ENCODE data around the gene MAT1A. TPM values are rescaled to one million over a fixed set of nuclear protein-coding genes. Genes with fewer than 3 reads are reported as not detected.

Gene MAT1A
- polyA plus RNA-seq, 3 donors: not detected

DNA sequence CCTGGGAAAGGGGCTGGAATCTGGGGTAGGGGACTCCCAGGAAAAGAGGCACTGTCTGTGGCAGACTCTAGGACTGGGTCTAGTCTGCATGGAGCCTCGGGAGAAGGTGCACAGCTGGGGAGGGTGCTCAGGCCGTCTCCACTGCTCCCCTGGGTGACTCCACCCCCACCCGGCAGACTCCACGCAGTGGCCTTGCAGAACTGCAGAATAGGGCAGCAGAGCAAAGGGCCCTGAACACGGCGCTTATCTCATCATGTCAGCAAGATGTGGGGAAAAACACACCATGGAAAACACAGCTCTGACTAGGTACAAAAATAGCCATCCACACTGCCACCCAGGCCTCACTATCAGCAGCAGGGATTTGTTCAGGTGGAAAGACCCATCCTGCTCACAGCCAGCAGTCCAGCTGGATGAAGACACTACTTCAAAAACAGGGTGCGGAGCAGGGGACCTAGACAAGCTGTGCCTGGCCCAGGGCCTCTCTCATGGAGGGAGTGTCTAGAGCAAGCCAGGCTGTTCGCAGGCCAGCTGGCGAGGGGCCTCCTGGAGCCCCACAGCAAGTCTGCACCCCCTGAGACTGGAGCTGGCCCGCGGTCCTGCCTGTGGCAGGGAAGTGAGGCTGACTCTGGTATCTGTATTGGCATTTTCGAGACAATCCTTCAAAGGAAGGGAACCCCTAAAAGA, 11.7 kb downstream of the MAT1A start:
- TF ChIP-seq, protein P1, sequence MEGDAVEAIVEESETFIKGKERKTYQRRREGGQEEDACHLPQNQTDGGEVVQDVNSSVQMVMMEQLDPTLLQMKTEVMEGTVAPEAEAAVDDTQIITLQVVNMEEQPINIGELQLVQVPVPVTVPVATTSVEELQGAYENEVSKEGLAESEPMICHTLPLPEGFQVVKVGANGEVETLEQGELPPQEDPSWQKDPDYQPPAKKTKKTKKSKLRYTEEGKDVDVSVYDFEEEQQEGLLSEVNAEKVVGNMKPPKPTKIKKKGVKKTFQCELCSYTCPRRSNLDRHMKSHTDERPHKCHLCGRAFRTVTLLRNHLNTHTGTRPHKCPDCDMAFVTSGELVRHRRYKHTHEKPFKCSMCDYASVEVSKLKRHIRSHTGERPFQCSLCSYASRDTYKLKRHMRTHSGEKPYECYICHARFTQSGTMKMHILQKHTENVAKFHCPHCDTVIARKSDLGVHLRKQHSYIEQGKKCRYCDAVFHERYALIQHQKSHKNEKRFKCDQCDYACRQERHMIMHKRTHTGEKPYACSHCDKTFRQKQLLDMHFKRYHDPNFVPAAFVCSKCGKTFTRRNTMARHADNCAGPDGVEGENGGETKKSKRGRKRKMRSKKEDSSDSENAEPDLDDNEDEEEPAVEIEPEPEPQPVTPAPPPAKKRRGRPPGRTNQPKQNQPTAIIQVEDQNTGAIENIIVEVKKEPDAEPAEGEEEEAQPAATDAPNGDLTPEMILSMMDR (IDR thresholded peaks at IDR 0.05): no peak
- H3K27me3 ChIP-seq (ENCODE audit: control insufficient read depth in 2 of 2, insufficient read depth in 2 of 2, low read length in 2 of 2): no peaks in the 10 kb centered on the region
- DNase-seq: no peak
- no peak overlapping the region for H3K27ac Mint-ChIP-seq
- H3K9me3 ChIP-seq (replicated peaks in 1 of 2; ENCODE audit: control insufficient read depth in 1 of 2, insufficient read depth in 1 of 2, low read length in 2 of 2): no peaks in the 10 kb centered on the region
- H3K4me3 ChIP-seq (replicated peaks in 1 of 3; ENCODE audit: low read depth in 2 of 3, low read length in 3 of 3): no peak overlapping the region
- no peaks in the 10 kb centered on the region for H3K9me3 Mint-ChIP-seq
- no peaks in the 10 kb centered on the region for H3K4me1 ChIP-seq (ENCODE audit: control insufficient read depth in 1 of 2, insufficient read depth in 2 of 2, low read length in 2 of 2)
- no peaks in the 10 kb centered on the region for H4K20me1 ChIP-seq (ENCODE audit: insufficient read depth, low read length)
- intact Hi-C loops (cut with micrococcal nuclease): no loop called here
- no peak overlapping the region for H3K4me3 Mint-ChIP-seq
- no peaks in the 10 kb centered on the region for H3K36me3 Mint-ChIP-seq
- no peak overlapping the region for H2AFZ ChIP-seq (ENCODE audit: insufficient read depth, low read depth, low read length, poor library complexity, severe bottlenecking)
- H3K36me3 ChIP-seq (replicated peaks in 1 of 2; ENCODE audit: control insufficient read depth in 1 of 2, insufficient read depth in 2 of 2, low read length in 2 of 2): no peaks in the 10 kb centered on the region
- H3K27ac ChIP-seq (ENCODE audit: low read depth in 1 of 2, low read length in 2 of 2): no peak overlapping the region
- peaks cover 0 to 7% (median 2%) of the 10 kb centered on the region in 3 donors for H3K27me3 Mint-ChIP-seq (ENCODE audit: low read depth in 3 of 3)
- H3K9ac ChIP-seq (ENCODE audit: insufficient read depth, low read length, poor library complexity, severe bottlenecking): no peak overlapping the region
- H3K4me1 Mint-ChIP-seq: peaks cover 2% of the 10 kb centered on the region
- H3K4me2 ChIP-seq (replicated peaks; ENCODE audit: extremely low read depth, low read length, poor library complexity, severe bottlenecking): no peak overlapping the region
- no peaks in the 10 kb centered on the region for H3K79me2 ChIP-seq (ENCODE audit: insufficient read depth, low read length)
- 78% methylated on average over 4 of the region's 12 CpGs for WGBS (ENCODE audit: insufficient coverage)

DNA sequence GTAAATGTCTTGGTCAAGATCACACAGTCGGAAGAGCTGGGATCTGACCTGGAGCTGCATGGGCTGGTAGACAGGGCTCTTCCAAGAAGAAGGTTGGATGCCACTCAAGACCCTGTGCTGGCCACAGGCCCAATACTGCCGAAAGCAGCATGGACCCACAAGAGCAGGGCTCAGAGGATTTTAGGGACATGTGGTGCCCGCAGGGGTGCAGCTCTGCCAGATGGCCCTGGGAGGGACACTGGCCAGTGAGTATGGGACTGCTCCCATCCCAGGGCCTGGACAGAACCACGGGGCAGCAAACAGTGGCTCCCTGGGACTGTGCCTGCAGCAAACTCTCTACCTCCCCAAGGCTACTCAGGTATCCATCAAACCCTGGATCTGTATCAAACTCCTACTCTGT, 12.4 kb downstream of the MAT1A start:
- Histone ChIP-seq H3K79me2 (ENCODE audit: insufficient read depth, low read length) (no peaks in the 10 kb centered on the region), H3K27ac (ENCODE audit: low read depth in 1 of 2, low read length in 2 of 2) (no peak overlapping the region), H3K4me2 (replicated peaks; ENCODE audit: extremely low read depth, low read length, poor library complexity, severe bottlenecking) (no peak overlapping the region), H2AFZ (ENCODE audit: insufficient read depth, low read depth, low read length, poor library complexity, severe bottlenecking) (no peak overlapping the region), H3K9me3 (replicated peaks in 1 of 2; ENCODE audit: control insufficient read depth in 1 of 2, insufficient read depth in 1 of 2, low read length in 2 of 2) (no peaks in the 10 kb centered on the region), H3K4me3 (replicated peaks in 1 of 3; ENCODE audit: low read depth in 2 of 3, low read length in 3 of 3) (no peak overlapping the region), H3K9ac (ENCODE audit: insufficient read depth, low read length, poor library complexity, severe bottlenecking) (no peak overlapping the region), H3K27me3 (ENCODE audit: control insufficient read depth in 2 of 2, insufficient read depth in 2 of 2, low read length in 2 of 2) (no peaks in the 10 kb centered on the region), H4K20me1 (ENCODE audit: insufficient read depth, low read length) (no peaks in the 10 kb centered on the region), H3K4me1 (ENCODE audit: control insufficient read depth in 1 of 2, insufficient read depth in 2 of 2, low read length in 2 of 2) (no peaks in the 10 kb centered on the region), H3K36me3 (replicated peaks in 1 of 2; ENCODE audit: control insufficient read depth in 1 of 2, insufficient read depth in 2 of 2, low read length in 2 of 2) (no peaks in the 10 kb centered on the region)
- Mint-ChIP-seq H3K27ac (no peak overlapping the region), H3K9me3 (no peaks in the 10 kb centered on the region), H3K27me3 (ENCODE audit: low read depth in 3 of 3) (peaks cover 0 to 7% (median 2%) of the 10 kb centered on the region in 3 donors), H3K36me3 (no peaks in the 10 kb centered on the region), H3K4me3 (no peak overlapping the region), H3K4me1 (peaks cover 2% of the 10 kb centered on the region)
- intact Hi-C loops (cut with micrococcal nuclease): no loop called here
- 100% methylated on average over 3 of the region's 4 CpGs for WGBS (ENCODE audit: insufficient coverage)
- no peak for DNase-seq
- TF ChIP-seq, protein P1 (IDR thresholded peaks at IDR 0.05): no peak

Data from CD14-positive monocyte (primary cell).